Keratinocyte (primary cell): ENCODE data around the gene COQ9. TPM values are rescaled to one million over a fixed set of nuclear protein-coding genes. Genes with fewer than 3 reads are reported as not detected.

ENCODE experiments used
- DNase-seq: peaks from one replicate; pipeline ENCODE4 v3.0.0-alpha.2; 2011; ENCODE audit warnings: low read depth, missing footprints, low spot score
- FAIRE-seq: peaks from 2 replicates; lab custom pipeline; 2011; peaks lifted over from hg19 to GRCh38; lab: Jason Lieb, UNC
- H2AFZ ChIP-seq: 2 replicates; pipeline ENCODE4 v1.6.0; 2012; ENCODE audit warnings: low read length, control low read depth, inconsistent platforms; ENCODE audit not compliant: control insufficient read depth
- H3K27ac ChIP-seq: 2 replicates; pipeline ENCODE4 v1.5.1; 2011; ENCODE audit warnings: low read length; ENCODE audit not compliant: control insufficient read depth, insufficient read depth
- H3K27me3 ChIP-seq: 3 replicates; pipeline ENCODE4 v1.6.0; 2011; ENCODE audit warnings: low read length; ENCODE audit not compliant: control insufficient read depth, insufficient read depth; ENCODE audit errors: extremely low read depth
- H3K36me3 ChIP-seq, 2 experiments: 2 replicates in 1 of 2; 3 replicates in 1 of 2; pipeline ENCODE4 v1.5.1; 2011; ENCODE audit warnings: low read length in 2 of 2, mild to moderate bottlenecking in 1 of 2; ENCODE audit not compliant: control insufficient read depth in 2 of 2, insufficient read depth in 2 of 2; ENCODE audit errors: extremely low read depth in 1 of 2
- H3K4me1 ChIP-seq: 3 replicates; pipeline ENCODE4 v1.5.1; 2011; ENCODE audit warnings: low read length; ENCODE audit not compliant: control insufficient read depth, insufficient read depth; ENCODE audit errors: extremely low read depth
- H3K4me2 ChIP-seq: 3 replicates; pipeline ENCODE4 v1.6.0; 2011; ENCODE audit warnings: low read depth, low read length; ENCODE audit not compliant: control insufficient read depth, insufficient read depth; ENCODE audit errors: extremely low read depth
- H3K4me3 ChIP-seq, 3 experiments: fragments of 200-600 bp in 1 of 3; sonication (generic) in 1 of 3; 2 replicates in 2 of 3; 3 replicates in 1 of 3; pipeline ENCODE4 v1.5.1; 2011 to 2016; ENCODE audit warnings: low read length in 3 of 3, mild to moderate bottlenecking in 3 of 3, control low read depth in 2 of 3, inconsistent platforms in 1 of 3, low read depth in 1 of 3, mixed read lengths in 1 of 3, mixed run types in 1 of 3, moderate library complexity in 1 of 3; ENCODE audit not compliant: control insufficient read depth in 2 of 3, insufficient read depth in 2 of 3; ENCODE audit errors: extremely low read depth in 1 of 3
- H3K79me2 ChIP-seq: 2 replicates; pipeline ENCODE4 v1.6.0; 2012; ENCODE audit warnings: low read length; ENCODE audit not compliant: control insufficient read depth, insufficient read depth
- H3K9ac ChIP-seq: 3 replicates; pipeline ENCODE4 v1.6.0; 2011; ENCODE audit warnings: low read length; ENCODE audit not compliant: control insufficient read depth, insufficient read depth; ENCODE audit errors: extremely low read depth
- H3K9me1 ChIP-seq: 3 replicates; pipeline ENCODE4 v1.6.0; 2011; ENCODE audit warnings: low read length; ENCODE audit not compliant: control insufficient read depth, insufficient read depth; ENCODE audit errors: extremely low read depth
- H3K9me3 ChIP-seq: 2 replicates; pipeline ENCODE4 v1.5.1; 2012; ENCODE audit warnings: low read depth, low read length; ENCODE audit not compliant: control insufficient read depth
- H4K20me1 ChIP-seq: 3 replicates; pipeline ENCODE4 v1.6.0; 2011; ENCODE audit warnings: low read length; ENCODE audit not compliant: control insufficient read depth, insufficient read depth; ENCODE audit errors: extremely low read depth
- CTCF ChIP-seq, 3 experiments: IDR thresholded peaks in 1 of 3; conservative IDR thresholded peaks in 1 of 3; optimal IDR thresholded peaks in 1 of 3; 2 replicates in 2 of 3; 3 replicates in 1 of 3; pipeline versions ENCODE3 to v1.5.1; 2011; ENCODE audit warnings: low read length in 3 of 3, mild to moderate bottlenecking in 3 of 3, moderate library complexity in 2 of 3, control low read depth in 1 of 3, inconsistent platforms in 1 of 3; ENCODE audit not compliant: insufficient read depth in 2 of 3; ENCODE audit errors: extremely low read depth in 1 of 3
- EZH2 ChIP-seq: IDR thresholded peaks from one replicate; pipeline ENCODE4 v1.6.1; 2012; ENCODE audit warnings: inconsistent platforms, mild to moderate bottlenecking, low read length, moderate library complexity
- dilution Hi-C: fragments of 300-500 bp; cut with MboI; formaldehyde crosslinking; loops from one replicate; pipeline ENCODE4 v1.7.0; 2020; ENCODE audit warnings: low sequenced_read_pairs; ENCODE audit not compliant: extremely low pct_ligation_motif_present
- polyA plus RNA-seq, 5 experiments: library from polyadenylated mRNA; depleted of rRNA in 3 of 5; stranded (reverse) in 3 of 5; stranded (forward) in 1 of 5; unstranded in 1 of 5; fragments of >200 nt; gene quantifications; 1 replicate in 1 of 5; 2 replicates in 3 of 5; 3 replicates in 1 of 5; pipeline versions ENCODE4 v1.2.1 to v1.2.3, GENCODE V29; 2011 to 2012; ENCODE audit warnings: missing spikeins in 2 of 5, low read depth in 1 of 5, low replicate concordance in 1 of 5

The COQ9 gene
- polyA plus RNA-seq, 1 donor (not counting 4 experiments of a cell fraction or from before 2014, with no cell fraction given): 62.8 TPM

GRCh38 chr16:57504491-57504890 lies 57.2 kb downstream of the COQ9 start:
- Histone ChIP-seq H4K20me1 (no peaks in the 10 kb centered on the region), H3K9ac (no peak overlapping the region), H3K79me2 (no peaks in the 10 kb centered on the region), H3K4me1 (no peaks in the 10 kb centered on the region), H3K4me2 (no peak overlapping the region), H3K4me3 (no peak overlapping the region), H3K27me3 (peaks cover 13% of the 10 kb centered on the region), H3K9me1 (no peaks in the 10 kb centered on the region), H3K9me3 (no peaks in the 10 kb centered on the region), H3K36me3 (no peaks in the 10 kb centered on the region), H3K27ac (no peak overlapping the region), H2AFZ (no peak overlapping the region)
- dilution Hi-C loops: no loop called here
- DNase-seq (no peak), FAIRE-seq (no peak)
- TF ChIP-seq CTCF (optimal IDR thresholded peaks at IDR 0.05 in 1 of 3, IDR thresholded peaks at IDR 0.05 in 1 of 3, conservative IDR thresholded peaks at IDR 0.05 in 1 of 3; ENCODE audit: extremely low read depth in 1 of 3, insufficient read depth in 2 of 3, low read length in 3 of 3) (no peak), EZH2 (no peak)

GRCh38 chr16:57505169-57505568 lies 57.9 kb downstream of the COQ9 start:
- Histone ChIP-seq H3K9me3 (no peaks in the 10 kb centered on the region), H3K4me2 (no peak overlapping the region), H3K79me2 (no peaks in the 10 kb centered on the region), H2AFZ (no peak overlapping the region), H3K4me3 (no peak overlapping the region), H3K36me3 (no peaks in the 10 kb centered on the region), H3K9me1 (no peaks in the 10 kb centered on the region), H4K20me1 (no peaks in the 10 kb centered on the region), H3K27ac (no peak overlapping the region), H3K27me3 (peaks cover 17% of the 10 kb centered on the region), H3K9ac (no peak overlapping the region), H3K4me1 (no peaks in the 10 kb centered on the region)
- dilution Hi-C loops: no loop called here
- FAIRE-seq (no peak), DNase-seq (no peak)
- TF ChIP-seq EZH2 (no peak), CTCF (optimal IDR thresholded peaks at IDR 0.05 in 1 of 3, IDR thresholded peaks at IDR 0.05 in 1 of 3, conservative IDR thresholded peaks at IDR 0.05 in 1 of 3; ENCODE audit: extremely low read depth in 1 of 3, insufficient read depth in 2 of 3, low read length in 3 of 3) (no peak)
